Caco-2 (cell line): ENCODE measurements around the gene CAMK1D. TPM values are rescaled to one million over a fixed set of nuclear protein-coding genes. Genes with fewer than 3 reads are reported as not detected.

Experiments
- BruUV-seq: library from RNA; stranded (reverse); fragments of 400-500 nt; replicated peaks from 2 replicates; lab custom pipeline; 2021; lab: Mats Ljungman, UMichigan
- CTCF ChIA-PET: fragments of 300-600 bp; sonication (Branson Sonifier 250); formaldehyde crosslinking; loops from one replicate; lab custom pipeline; 2022; ENCODE audit warnings: antibody characterized with exemption; lab: Charles Lee
- POLR2A ChIA-PET: fragments of 300-600 bp; sonication (Branson Sonifier 250); formaldehyde crosslinking; loops from one replicate; lab custom pipeline; 2022; ENCODE audit warnings: antibody characterized with exemption; lab: Charles Lee
- DNase-seq, 2 experiments: peaks; one replicate each; pipeline versions ENCODE4 v3.0.0 to v3.0.0-alpha.2; 2020 to 2022
- H3K27me3 ChIP-seq: replicated peaks from 2 replicates; pipeline ENCODE4 v1.6.0; 2011; ENCODE audit warnings: low read length; ENCODE audit not compliant: control insufficient read depth, insufficient read depth
- H3K36me3 ChIP-seq: 2 replicates; pipeline ENCODE4 v1.5.1; 2011; ENCODE audit warnings: low read length; ENCODE audit not compliant: control insufficient read depth, insufficient read depth
- H3K4me1 ChIP-seq: fragments of 250-450 bp; sonication (Bioruptor Pico); 2 replicates; pipeline ENCODE4 v1.5.1; 2020; ENCODE audit warnings: mild to moderate bottlenecking
- H3K4me3 ChIP-seq: 2 replicates; pipeline ENCODE4 v1.5.1; 2011; ENCODE audit warnings: low read depth, mild to moderate bottlenecking, control low read depth, low read length
- H3K9me3 ChIP-seq: fragments of 250-450 bp; sonication (Bioruptor Pico); 2 replicates; pipeline ENCODE4 v1.5.1; 2020; ENCODE audit warnings: mild to moderate bottlenecking, moderate library complexity
- H3K27ac Mint-ChIP-seq: one replicate; pipeline ENCODE4 v1.8.0; 2022; ENCODE audit warnings: mixed read lengths; ENCODE audit not compliant: unreplicated experiment
- H3K27me3 Mint-ChIP-seq: one replicate; pipeline ENCODE4 v1.8.0; 2022; ENCODE audit warnings: mixed read lengths; ENCODE audit not compliant: insufficient read depth, unreplicated experiment
- H3K36me3 Mint-ChIP-seq: one replicate; pipeline ENCODE4 v1.8.0; 2022; ENCODE audit warnings: mild to moderate bottlenecking, mixed read lengths; ENCODE audit not compliant: insufficient read depth, unreplicated experiment
- H3K4me1 Mint-ChIP-seq: one replicate; pipeline ENCODE4 v1.8.0; 2022; ENCODE audit warnings: low read depth, mixed read lengths; ENCODE audit not compliant: unreplicated experiment
- H3K4me3 Mint-ChIP-seq: one replicate; pipeline ENCODE4 v1.8.0; 2022; ENCODE audit warnings: mild to moderate bottlenecking, moderate library complexity, mixed read lengths; ENCODE audit not compliant: unreplicated experiment
- H3K9me3 Mint-ChIP-seq: one replicate; pipeline ENCODE4 v1.8.0; 2022; ENCODE audit warnings: mixed read lengths; ENCODE audit not compliant: unreplicated experiment
- CTCF ChIP-seq, 2 experiments: fragments of 200-600 bp in 1 of 2; IDR thresholded peaks; 1 replicate in 1 of 2; 2 replicates in 1 of 2; pipeline versions ENCODE4 v1.5.1 to v1.8.0; 2011 to 2022; ENCODE audit warnings: antibody characterized with exemption in 1 of 2, control low read depth in 1 of 2, inconsistent platforms in 1 of 2, low read depth in 1 of 2, low read length in 1 of 2, mild to moderate bottlenecking in 1 of 2, moderate library complexity in 1 of 2; ENCODE audit not compliant: insufficient read depth in 1 of 2, severe bottlenecking in 1 of 2, unreplicated experiment in 1 of 2
- intact Hi-C: fragments of 100-400 bp; cut with micrococcal nuclease; formaldehyde crosslinking; loops from one replicate; pipeline ENCODE4 v1.10.0; 2022; ENCODE audit not compliant: unreplicated experiment
- total RNA-seq: library from RNA; stranded (reverse); gene quantifications from 2 replicates; pipeline ENCODE4 v1.2.3, GENCODE V29; 2022

CAMK1D gene
- total RNA-seq, 1 experiment from 2014 or later: 10.9 TPM

GRCh38 chr10:12418000-12418399 is 68.7 kb downstream of the CAMK1D start:
- no peak overlapping the region for H3K4me3 Mint-ChIP-seq
- ChIA-PET CTCF (no interaction called here), POLR2A (no interaction called here)
- BruUV-seq: no TSS peak
- intact Hi-C loops: no loop called here
- H3K36me3 ChIP-seq: no peaks in the 10 kb centered on the region
- H3K36me3 Mint-ChIP-seq: no peaks in the 10 kb centered on the region
- H3K4me1 ChIP-seq: no peaks in the 10 kb centered on the region
- H3K27me3 ChIP-seq: no peaks in the 10 kb centered on the region
- peak in 1 of 2 experiments; percentile 8 for DNase-seq
- no peaks in the 10 kb centered on the region for H3K9me3 ChIP-seq
- H3K27me3 Mint-ChIP-seq: no peaks in the 10 kb centered on the region
- no peak for TF ChIP-seq CTCF (IDR thresholded peaks at IDR 0.05; ENCODE audit: insufficient read depth in 1 of 2, low read depth in 1 of 2, low read length in 1 of 2, severe bottlenecking in 1 of 2, unreplicated experiment in 1 of 2)
- peaks cover 9% of the 10 kb centered on the region for H3K9me3 Mint-ChIP-seq
- no peak overlapping the region for H3K4me3 ChIP-seq
- H3K27ac Mint-ChIP-seq: no peak overlapping the region
- no peaks in the 10 kb centered on the region for H3K4me1 Mint-ChIP-seq

- Histone ChIP-seq H3K4me1 (no peaks in the 10 kb centered on the region), H3K27me3 (no peaks in the 10 kb centered on the region), H3K9me3 (no peaks in the 10 kb centered on the region), H3K4me3 (no peak overlapping the region), H3K36me3 (no peaks in the 10 kb centered on the region)
- H3K4me3 Mint-ChIP-seq: no peak overlapping the region
- H3K9me3 Mint-ChIP-seq: peaks cover under 1% of the 10 kb centered on the region
- H3K27ac Mint-ChIP-seq: no peak overlapping the region
- H3K27me3 Mint-ChIP-seq: no peaks in the 10 kb centered on the region
- CTCF ChIA-PET: interaction anchor here (0.6 kb wide), 1 partner anchor 137 kb away, joined by 3 read pairs; no protein-coding TSS in a partner anchor
- DNase-seq: peak in 1 of 2 experiments; percentile 27
- intact Hi-C loops: no loop called here
- BruUV-seq: no TSS peak
- POLR2A ChIA-PET: no interaction called here
- TF ChIP-seq CTCF (IDR thresholded peaks at IDR 0.05; ENCODE audit: insufficient read depth in 1 of 2, low read depth in 1 of 2, low read length in 1 of 2, severe bottlenecking in 1 of 2, unreplicated experiment in 1 of 2): no peak
- peaks cover 2% of the 10 kb centered on the region for H3K36me3 Mint-ChIP-seq
- no peaks in the 10 kb centered on the region for H3K4me1 Mint-ChIP-seq
Measured at GRCh38 chr10:12418725-12419261, 69.4 kb downstream of the CAMK1D start.

GRCh38 chr10:12419262-12419847 is 70.0 kb downstream of the CAMK1D start:
- intact Hi-C loops: no loop called here
- Mint-ChIP-seq H3K36me3 (peaks cover 6% of the 10 kb centered on the region), H3K4me3 (no peak overlapping the region), H3K9me3 (no peaks in the 10 kb centered on the region), H3K27ac (no peak overlapping the region), H3K27me3 (no peaks in the 10 kb centered on the region), H3K4me1 (no peaks in the 10 kb centered on the region)
- no peak for TF ChIP-seq CTCF (IDR thresholded peaks at IDR 0.05; ENCODE audit: insufficient read depth in 1 of 2, low read depth in 1 of 2, low read length in 1 of 2, severe bottlenecking in 1 of 2, unreplicated experiment in 1 of 2)
- Histone ChIP-seq H3K9me3 (no peaks in the 10 kb centered on the region), H3K4me1 (no peaks in the 10 kb centered on the region), H3K4me3 (no peak overlapping the region), H3K27me3 (no peaks in the 10 kb centered on the region), H3K36me3 (no peaks in the 10 kb centered on the region)
- no TSS peak for BruUV-seq
- CTCF ChIA-PET: no interaction called here
- DNase-seq: peak in 1 of 2 experiments; percentile 8
- POLR2A ChIA-PET: no interaction called here
